Breast epithelium (tissue), 3 donors: ENCODE data around the gene TMEM115.

ENCODE experiments used
- POLR2AphosphoS5 ChIP-seq, 3 donors: sonication (generic); formaldehyde crosslinking; IDR thresholded peaks; one replicate each; pipeline ENCODE4 v1.6.1; 2017; ENCODE audit warnings: antibody characterized with exemption in 3 of 3
- TF ChIP-seq, protein P1 (sequence below), 3 donors: fragments of 450-650 bp; IDR thresholded peaks; one replicate each; pipeline ENCODE4 v1.5.1; 2016 to 2017; ENCODE audit warnings: antibody characterized with exemption in 3 of 3, mild to moderate bottlenecking in 3 of 3, moderate library complexity in 3 of 3

DNA sequence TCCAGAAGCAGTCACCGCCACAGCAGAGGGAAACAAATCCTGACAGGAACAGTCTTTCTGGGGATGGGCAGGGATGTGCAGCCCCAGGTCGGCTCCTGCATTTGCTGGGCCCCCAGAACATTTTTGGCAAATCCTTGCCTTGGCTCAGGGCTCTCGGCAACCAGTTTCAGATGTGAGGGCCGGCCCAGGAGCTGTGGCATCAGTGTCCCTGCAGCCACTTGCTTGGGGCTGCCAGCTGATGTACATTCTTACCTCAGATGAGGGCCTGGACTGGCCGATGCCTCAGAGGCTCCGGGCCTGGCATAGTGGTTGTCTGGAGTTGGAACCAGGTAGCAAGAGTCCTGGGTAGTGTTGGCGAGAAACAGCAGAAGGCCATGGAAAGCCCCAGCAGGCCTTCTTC is 4.5 kb downstream of the TMEM115 start:
- TF ChIP-seq POLR2AphosphoS5 (IDR thresholded peaks at IDR 0.05): no peak
- TF ChIP-seq, protein P1, sequence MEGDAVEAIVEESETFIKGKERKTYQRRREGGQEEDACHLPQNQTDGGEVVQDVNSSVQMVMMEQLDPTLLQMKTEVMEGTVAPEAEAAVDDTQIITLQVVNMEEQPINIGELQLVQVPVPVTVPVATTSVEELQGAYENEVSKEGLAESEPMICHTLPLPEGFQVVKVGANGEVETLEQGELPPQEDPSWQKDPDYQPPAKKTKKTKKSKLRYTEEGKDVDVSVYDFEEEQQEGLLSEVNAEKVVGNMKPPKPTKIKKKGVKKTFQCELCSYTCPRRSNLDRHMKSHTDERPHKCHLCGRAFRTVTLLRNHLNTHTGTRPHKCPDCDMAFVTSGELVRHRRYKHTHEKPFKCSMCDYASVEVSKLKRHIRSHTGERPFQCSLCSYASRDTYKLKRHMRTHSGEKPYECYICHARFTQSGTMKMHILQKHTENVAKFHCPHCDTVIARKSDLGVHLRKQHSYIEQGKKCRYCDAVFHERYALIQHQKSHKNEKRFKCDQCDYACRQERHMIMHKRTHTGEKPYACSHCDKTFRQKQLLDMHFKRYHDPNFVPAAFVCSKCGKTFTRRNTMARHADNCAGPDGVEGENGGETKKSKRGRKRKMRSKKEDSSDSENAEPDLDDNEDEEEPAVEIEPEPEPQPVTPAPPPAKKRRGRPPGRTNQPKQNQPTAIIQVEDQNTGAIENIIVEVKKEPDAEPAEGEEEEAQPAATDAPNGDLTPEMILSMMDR (IDR thresholded peaks at IDR 0.05): no peak
